GM10248 (cell line): ENCODE measurements around the gene EI24.

ENCODE experiments used
- CTCF ChIA-PET: fragments of 300-600 bp; sonication (Branson Sonifier 250); formaldehyde crosslinking; extraction: SDS; loops from one replicate; lab custom pipeline; 2021; ENCODE audit warnings: antibody characterized with exemption; lab: Yijun Ruan, JAX
- POLR2A ChIA-PET: fragments of 350-650 bp; sonication (Branson Sonifier 250); formaldehyde crosslinking; extraction: SDS; loops from one replicate; lab custom pipeline; 2020; ENCODE audit warnings: antibody characterized with exemption; lab: Yijun Ruan, JAX
- DNase-seq: peaks from one replicate; pipeline ENCODE4 v3.0.0; 2012; ENCODE audit errors: extremely low spot score
- CTCF ChIP-seq: IDR thresholded peaks from 2 replicates; pipeline ENCODE4 v1.5.1; 2012; ENCODE audit warnings: mild to moderate bottlenecking, low read depth; ENCODE audit errors: extremely low read depth, missing control alignments, control extremely low read depth

Gene EI24

GRCh38 chr11:125618383-125618782, 49.1 kb downstream of the EI24 start:
- no peak for TF ChIP-seq CTCF
- ChIA-PET POLR2A (no interaction called here), CTCF (no interaction called here)
- no peak for DNase-seq

- DNase-seq, result no peak
- ChIA-PET CTCF (interaction anchor here (0.9 to 1.2 kb wide), 3 partner anchors 13 to 47 kb away, joined by 3 to 4 read pairs (median 3); no protein-coding TSS in a partner anchor), POLR2A (no interaction called here)
- no peak for TF ChIP-seq CTCF
These were observed 52.7 kb downstream of the EI24 start for GRCh38 chr11:125621995-125622394.

DNA sequence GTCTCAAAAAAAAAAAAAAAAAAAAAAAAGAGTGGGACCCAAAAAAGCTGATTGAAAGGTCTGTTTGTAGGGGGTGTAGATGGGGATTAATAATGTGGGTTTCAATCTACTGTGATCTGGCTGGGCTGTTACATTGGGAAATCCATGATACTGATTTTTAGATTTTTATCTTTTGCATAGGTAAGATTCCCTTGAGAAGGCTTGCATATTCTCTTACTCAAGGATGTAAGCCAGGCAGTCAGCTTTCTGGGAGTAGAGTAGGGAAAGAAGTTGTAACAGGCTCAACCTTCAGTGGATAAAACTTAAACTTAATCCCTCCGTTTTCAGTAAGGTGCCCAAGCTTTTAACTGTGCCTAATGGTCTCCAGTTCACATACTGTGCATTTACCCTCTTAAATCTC, 53.8 kb downstream of the EI24 start:
- POLR2A ChIA-PET, result interaction anchor here (0.6 kb wide), 1 partner anchor 32 kb away, joined by 3 read pairs; no protein-coding TSS in a partner anchor

DNA sequence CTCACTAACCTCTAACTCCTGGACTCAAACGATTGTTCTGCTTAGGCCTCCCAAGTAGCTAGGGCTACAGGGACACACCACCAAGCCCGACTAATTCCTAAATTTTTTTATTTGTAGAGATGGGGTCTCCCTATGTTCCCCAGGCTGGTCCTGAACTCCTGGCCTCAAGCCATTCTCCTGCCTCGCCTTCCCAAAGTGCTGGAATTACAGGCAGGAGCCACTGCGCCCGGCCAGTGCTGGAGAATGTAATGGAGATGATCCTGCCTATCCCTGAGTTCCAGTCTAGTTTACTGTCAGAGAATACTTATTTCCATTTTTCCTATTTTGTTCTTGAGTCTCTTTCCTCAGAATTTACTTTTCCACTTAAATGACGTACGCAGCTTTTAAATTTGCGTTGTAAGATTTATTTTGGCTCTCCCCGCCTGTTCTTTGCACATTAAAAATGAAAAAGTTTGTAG, 55.5 kb downstream of the EI24 start, which contains the start of gene CHEK1:
Gene CHEK1 (plus strand): TSS at position 408 of the 458 bp plus-strand sequence. CDS start 1,606 bp downstream, outside the sequence.
- ChIA-PET CTCF (interaction anchor here (1.1 to 2.7 kb wide), 3 partner anchors 8 to 32 kb away, joined by 3 to 11 read pairs (median 4); partner anchors contain the start of gene STT3A), POLR2A (no interaction called here)
- DNase-seq, result no peak
- no peak for TF ChIP-seq CTCF

More for the DNA sequence above, 53.8 kb downstream of the EI24 start:
- DNase-seq, result no peak
- no peak for TF ChIP-seq CTCF
- CTCF ChIA-PET, result no interaction called here

DNA sequence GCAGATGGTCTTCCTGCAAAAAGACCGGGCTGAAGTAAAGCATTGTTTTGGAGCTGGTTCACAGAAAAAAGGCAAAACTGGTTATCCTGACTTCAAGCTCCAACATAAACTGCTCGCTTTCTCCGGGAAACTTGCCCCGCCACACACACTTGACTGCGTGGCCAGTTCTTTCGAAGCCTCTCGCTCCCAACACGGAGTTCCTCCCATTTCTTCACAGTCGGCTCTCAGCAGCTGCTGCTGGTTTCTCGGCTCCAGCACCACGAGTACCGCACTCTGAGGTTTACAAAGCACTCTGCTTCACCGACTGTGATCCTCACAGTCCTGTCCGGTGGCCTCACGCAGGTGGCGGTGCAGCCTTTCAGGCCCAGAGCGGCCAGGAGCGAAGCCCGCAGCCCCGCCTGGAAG, 56.0 kb downstream of the EI24 start:
- ChIA-PET CTCF (interaction anchor here (1.1 to 2.7 kb wide), 4 partner anchors 9 to 32 kb away, joined by 3 to 11 read pairs (median 6); partner anchors contain the start of gene STT3A), POLR2A (no interaction called here)
- TF ChIP-seq CTCF, result no peak
- DNase-seq, result no peak

DNA sequence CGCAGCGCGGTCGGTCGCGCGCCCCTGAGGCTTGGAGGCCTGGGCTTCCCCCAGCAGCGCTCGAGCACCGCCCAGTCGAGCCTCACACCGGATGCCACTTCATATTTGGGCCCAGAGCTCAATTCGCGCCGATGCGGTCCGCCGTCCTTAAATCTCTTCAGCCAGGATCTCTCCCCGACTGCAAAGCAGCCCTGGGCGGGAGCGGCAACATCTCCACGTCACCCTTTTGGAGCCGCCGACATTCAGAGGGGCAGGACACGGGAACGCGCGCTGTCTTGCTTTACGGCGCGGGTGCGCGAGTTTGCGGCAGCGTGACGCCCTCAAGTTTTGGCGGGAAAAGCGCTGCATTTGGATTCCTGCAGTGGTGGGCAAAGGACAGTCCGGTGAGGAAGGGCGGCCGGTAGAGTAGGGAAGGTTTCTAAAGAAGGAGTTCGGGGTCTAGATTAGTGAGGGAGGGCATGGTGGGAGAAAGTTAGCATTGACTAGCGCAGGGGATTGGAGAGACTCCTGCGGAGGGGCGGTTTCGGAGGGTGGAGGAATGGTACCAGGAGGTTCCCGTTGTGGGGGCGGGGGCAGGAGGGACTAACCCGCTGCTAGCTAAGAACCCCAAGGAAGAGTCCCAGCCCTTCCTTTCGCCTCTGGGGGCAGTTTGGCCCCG, 56.5 kb downstream of the EI24 start:
- CTCF ChIA-PET, result interaction anchor here (1.1 to 2.7 kb wide), 4 partner anchors 9 to 33 kb away, joined by 3 to 11 read pairs (median 6); partner anchors contain the start of gene STT3A

More for the DNA sequence above, 56.5 kb downstream of the EI24 start:
- peak; percentile 84 for DNase-seq
- POLR2A ChIA-PET, result no interaction called here
- TF ChIP-seq CTCF, result no peak
